ENCODE measurements around the gene KIAA0753.

DNA sequence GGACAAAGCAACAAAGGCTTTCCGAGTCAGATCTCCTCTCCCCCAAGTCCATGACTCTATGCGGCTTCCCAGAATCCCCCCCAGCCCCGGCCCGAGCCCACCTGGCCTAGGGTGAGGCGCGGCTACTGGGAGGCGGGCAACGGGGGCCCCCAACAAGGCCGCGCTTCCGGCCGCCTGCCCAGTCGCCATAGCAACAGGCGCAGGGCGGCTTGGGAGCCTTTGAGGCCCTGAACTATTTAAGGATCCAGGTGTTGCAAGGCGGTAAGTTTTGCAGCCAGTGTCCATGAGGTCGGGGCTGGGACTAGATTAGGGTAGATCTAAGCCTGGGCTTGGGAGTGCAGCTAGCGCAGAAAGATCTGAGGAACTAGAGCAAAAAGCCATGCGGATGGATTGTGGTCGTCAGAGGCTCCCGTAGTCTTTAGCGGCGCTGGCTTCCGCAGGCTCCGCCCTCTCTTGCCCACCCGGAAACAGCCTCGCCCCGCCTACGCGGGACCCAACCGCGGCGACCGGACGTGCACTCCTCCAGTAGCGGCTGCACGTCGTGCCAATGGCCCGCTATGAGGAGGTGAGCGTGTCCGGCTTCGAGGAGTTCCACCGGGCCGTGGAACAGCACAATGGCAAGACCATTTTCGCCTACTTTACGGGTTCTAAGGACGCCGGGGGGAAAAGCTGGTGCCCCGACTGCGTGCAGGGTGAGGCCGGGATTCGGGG, at the start of gene KIAA0753, which contains the start of gene TXNDC17:
- TF ChIP-seq, protein P1, sequence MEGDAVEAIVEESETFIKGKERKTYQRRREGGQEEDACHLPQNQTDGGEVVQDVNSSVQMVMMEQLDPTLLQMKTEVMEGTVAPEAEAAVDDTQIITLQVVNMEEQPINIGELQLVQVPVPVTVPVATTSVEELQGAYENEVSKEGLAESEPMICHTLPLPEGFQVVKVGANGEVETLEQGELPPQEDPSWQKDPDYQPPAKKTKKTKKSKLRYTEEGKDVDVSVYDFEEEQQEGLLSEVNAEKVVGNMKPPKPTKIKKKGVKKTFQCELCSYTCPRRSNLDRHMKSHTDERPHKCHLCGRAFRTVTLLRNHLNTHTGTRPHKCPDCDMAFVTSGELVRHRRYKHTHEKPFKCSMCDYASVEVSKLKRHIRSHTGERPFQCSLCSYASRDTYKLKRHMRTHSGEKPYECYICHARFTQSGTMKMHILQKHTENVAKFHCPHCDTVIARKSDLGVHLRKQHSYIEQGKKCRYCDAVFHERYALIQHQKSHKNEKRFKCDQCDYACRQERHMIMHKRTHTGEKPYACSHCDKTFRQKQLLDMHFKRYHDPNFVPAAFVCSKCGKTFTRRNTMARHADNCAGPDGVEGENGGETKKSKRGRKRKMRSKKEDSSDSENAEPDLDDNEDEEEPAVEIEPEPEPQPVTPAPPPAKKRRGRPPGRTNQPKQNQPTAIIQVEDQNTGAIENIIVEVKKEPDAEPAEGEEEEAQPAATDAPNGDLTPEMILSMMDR (IDR thresholded peaks at IDR 0.05; ENCODE audit: insufficient read depth, low read length, poor library complexity, severe bottlenecking) = no peak
- no peak for TF ChIP-seq EZH2phosphoT487 (conservative IDR thresholded peaks at IDR 0.05; ENCODE audit: low read length)
